MM.1S (cell line): Measurements from ENCODE around the gene TMEM117.

Experiments
- DNase-seq: peaks from one replicate; pipeline ENCODE4 v3.0.0-alpha.2; 2015
- H2AFZ ChIP-seq: fragments of 300-600 bp; sonication (generic); 2 replicates; pipeline ENCODE4 v1.6.0; 2016; ENCODE audit warnings: antibody characterized with exemption, low read length
- H3F3A ChIP-seq: fragments of 300-600 bp; sonication (generic); 2 replicates; pipeline ENCODE4 v1.6.1; 2016; ENCODE audit warnings: mild to moderate bottlenecking, antibody characterized with exemption, low read length, moderate library complexity, mixed read lengths; ENCODE audit not compliant: insufficient read depth
- H3K27ac ChIP-seq: fragments of 300-600 bp; sonication (generic); 2 replicates; pipeline ENCODE4 v1.5.1; 2016; ENCODE audit warnings: mild to moderate bottlenecking, low read length
- H3K27me3 ChIP-seq: fragments of 300-600 bp; sonication (generic); replicated peaks from 2 replicates; pipeline ENCODE4 v1.6.0; 2016; ENCODE audit warnings: low read length; ENCODE audit not compliant: insufficient read depth
- H3K36me3 ChIP-seq: fragments of 300-600 bp; sonication (generic); replicated peaks from 2 replicates; pipeline ENCODE4 v1.6.1; 2016; ENCODE audit warnings: mild to moderate bottlenecking, low read length, mixed read lengths; ENCODE audit not compliant: insufficient read depth
- H3K4me1 ChIP-seq: fragments of 300-600 bp; sonication (generic); 2 replicates; pipeline ENCODE4 v1.6.1; 2016; ENCODE audit warnings: low read length, mixed read lengths
- H3K4me2 ChIP-seq: fragments of 300-600 bp; sonication (generic); 2 replicates; pipeline ENCODE4 v1.6.0; 2016; ENCODE audit warnings: low read depth, low read length
- H3K4me3 ChIP-seq: fragments of 300-600 bp; sonication (generic); 2 replicates; pipeline ENCODE4 v1.5.1; 2016; ENCODE audit warnings: low read length, mixed read lengths
- H3K79me2 ChIP-seq: fragments of 300-600 bp; sonication (generic); 2 replicates; pipeline ENCODE4 v1.6.1; 2016; ENCODE audit warnings: mixed run types, low read length, mixed read lengths
- H3K9ac ChIP-seq: fragments of 300-600 bp; sonication (generic); 2 replicates; pipeline ENCODE4 v1.6.1; 2016; ENCODE audit warnings: low read length, mixed read lengths
- H3K9me2 ChIP-seq: fragments of 300-600 bp; sonication (generic); replicated peaks from 2 replicates; pipeline ENCODE4 v1.6.1; 2016; ENCODE audit warnings: mild to moderate bottlenecking, low read length, mixed read lengths; ENCODE audit not compliant: insufficient read depth
- H3K9me3 ChIP-seq: fragments of 300-600 bp; sonication (generic); replicated peaks from 2 replicates; pipeline ENCODE4 v1.6.1; 2016; ENCODE audit warnings: mild to moderate bottlenecking, low read length, mixed read lengths; ENCODE audit not compliant: insufficient read depth
- H4K20me1 ChIP-seq: fragments of 300-600 bp; sonication (generic); 2 replicates; pipeline ENCODE4 v1.6.1; 2016; ENCODE audit warnings: mild to moderate bottlenecking, low read length, moderate library complexity, mixed read lengths; ENCODE audit not compliant: insufficient read depth
- EZH2 ChIP-seq: fragments of 300-600 bp; sonication (generic); optimal IDR thresholded peaks from 2 replicates; pipeline ENCODE3; 2017; ENCODE audit warnings: low read depth, mild to moderate bottlenecking, antibody characterized with exemption, low read length, mixed read lengths
- EZH2phosphoT487 ChIP-seq: fragments of 300-600 bp; sonication (generic); IDR thresholded peaks from 2 replicates; pipeline ENCODE4 v1.6.1; 2018; ENCODE audit warnings: antibody characterized with exemption, low read length
- TF ChIP-seq, protein P1 (sequence below): fragments of 300-600 bp; sonication (generic); IDR thresholded peaks from 2 replicates; pipeline ENCODE4 v1.5.1; 2016; ENCODE audit warnings: antibody characterized with exemption, low read length, mixed read lengths

The TMEM117 gene

DNA sequence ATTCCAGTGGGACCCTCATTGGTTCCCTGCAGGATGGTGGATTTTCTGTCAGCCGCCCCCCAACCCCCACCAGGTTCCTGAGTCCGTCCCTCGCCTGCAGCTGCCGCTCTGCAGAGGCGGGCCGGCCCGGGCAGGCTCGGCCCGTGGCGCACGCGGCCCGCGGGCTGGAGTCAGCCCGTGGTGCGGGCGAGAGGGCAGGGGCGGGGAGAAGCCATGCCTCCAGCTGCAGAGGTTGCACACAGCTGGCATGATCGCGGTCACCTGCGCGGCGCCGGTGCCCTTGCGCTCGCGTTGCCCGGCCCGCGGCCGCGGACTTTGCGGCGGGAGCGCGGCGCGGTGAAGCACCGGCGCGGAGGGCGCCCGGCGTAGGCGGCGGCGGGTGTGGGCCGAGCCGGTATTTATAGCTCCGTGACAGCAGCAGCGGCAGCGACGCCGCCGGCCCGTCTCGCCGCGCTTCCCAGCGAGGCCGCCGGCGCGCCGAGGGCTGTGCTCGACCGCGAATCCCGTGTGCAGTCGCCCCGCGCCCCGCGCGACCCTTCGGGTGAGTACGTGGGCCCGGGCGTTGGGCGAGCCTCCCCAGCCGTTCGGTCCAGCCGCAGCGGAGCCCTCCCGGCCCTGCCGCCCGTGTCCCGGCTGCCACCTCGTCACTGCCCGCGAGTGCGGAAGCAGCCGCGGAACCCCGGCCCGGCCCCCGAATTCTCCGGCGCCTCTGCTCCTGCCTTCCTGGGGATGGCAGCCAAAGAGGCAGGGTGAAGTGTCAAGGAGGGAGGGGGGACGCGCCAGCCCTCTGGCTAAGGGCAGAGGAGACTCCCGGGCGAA lies at the start of gene TMEM117:
Gene TMEM117, plus strand, starts transcription at position 426 of the 819 bp plus-strand sequence.
- no peaks in the 10 kb centered on the region for H4K20me1 ChIP-seq
- no peaks in the 10 kb centered on the region for H3K9me2 ChIP-seq
- H3K79me2 ChIP-seq, result peaks cover 7% of the 10 kb centered on the region; the same call in 1 of the 2 replicates
- peak within 1 kb of the TSS; percentile 61; the same call in 1 of the 2 replicates for H3K27ac ChIP-seq
- peak within 1 kb of the TSS; percentile 92 for H2AFZ ChIP-seq
- TF ChIP-seq EZH2phosphoT487 (no peak), EZH2 (no peak)
- TF ChIP-seq, protein P1, sequence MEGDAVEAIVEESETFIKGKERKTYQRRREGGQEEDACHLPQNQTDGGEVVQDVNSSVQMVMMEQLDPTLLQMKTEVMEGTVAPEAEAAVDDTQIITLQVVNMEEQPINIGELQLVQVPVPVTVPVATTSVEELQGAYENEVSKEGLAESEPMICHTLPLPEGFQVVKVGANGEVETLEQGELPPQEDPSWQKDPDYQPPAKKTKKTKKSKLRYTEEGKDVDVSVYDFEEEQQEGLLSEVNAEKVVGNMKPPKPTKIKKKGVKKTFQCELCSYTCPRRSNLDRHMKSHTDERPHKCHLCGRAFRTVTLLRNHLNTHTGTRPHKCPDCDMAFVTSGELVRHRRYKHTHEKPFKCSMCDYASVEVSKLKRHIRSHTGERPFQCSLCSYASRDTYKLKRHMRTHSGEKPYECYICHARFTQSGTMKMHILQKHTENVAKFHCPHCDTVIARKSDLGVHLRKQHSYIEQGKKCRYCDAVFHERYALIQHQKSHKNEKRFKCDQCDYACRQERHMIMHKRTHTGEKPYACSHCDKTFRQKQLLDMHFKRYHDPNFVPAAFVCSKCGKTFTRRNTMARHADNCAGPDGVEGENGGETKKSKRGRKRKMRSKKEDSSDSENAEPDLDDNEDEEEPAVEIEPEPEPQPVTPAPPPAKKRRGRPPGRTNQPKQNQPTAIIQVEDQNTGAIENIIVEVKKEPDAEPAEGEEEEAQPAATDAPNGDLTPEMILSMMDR, result no peak
- DNase-seq, result peak; percentile 62
- H3F3A ChIP-seq, result no peaks in the 10 kb centered on the region; the same call in 1 of the 2 replicates
- H3K27me3 ChIP-seq, result no peaks in the 10 kb centered on the region
- H3K4me2 ChIP-seq, result peak within 1 kb of the TSS; percentile 90
- peak within 1 kb of the TSS; percentile 79 for H3K9ac ChIP-seq
- peaks cover 6% of the 10 kb centered on the region; the same call in 1 of the 2 replicates for H3K4me1 ChIP-seq
- no peaks in the 10 kb centered on the region for H3K36me3 ChIP-seq
- H3K9me3 ChIP-seq, result no peaks in the 10 kb centered on the region
- H3K4me3 ChIP-seq, result peak within 1 kb of the TSS; percentile 73

DNA sequence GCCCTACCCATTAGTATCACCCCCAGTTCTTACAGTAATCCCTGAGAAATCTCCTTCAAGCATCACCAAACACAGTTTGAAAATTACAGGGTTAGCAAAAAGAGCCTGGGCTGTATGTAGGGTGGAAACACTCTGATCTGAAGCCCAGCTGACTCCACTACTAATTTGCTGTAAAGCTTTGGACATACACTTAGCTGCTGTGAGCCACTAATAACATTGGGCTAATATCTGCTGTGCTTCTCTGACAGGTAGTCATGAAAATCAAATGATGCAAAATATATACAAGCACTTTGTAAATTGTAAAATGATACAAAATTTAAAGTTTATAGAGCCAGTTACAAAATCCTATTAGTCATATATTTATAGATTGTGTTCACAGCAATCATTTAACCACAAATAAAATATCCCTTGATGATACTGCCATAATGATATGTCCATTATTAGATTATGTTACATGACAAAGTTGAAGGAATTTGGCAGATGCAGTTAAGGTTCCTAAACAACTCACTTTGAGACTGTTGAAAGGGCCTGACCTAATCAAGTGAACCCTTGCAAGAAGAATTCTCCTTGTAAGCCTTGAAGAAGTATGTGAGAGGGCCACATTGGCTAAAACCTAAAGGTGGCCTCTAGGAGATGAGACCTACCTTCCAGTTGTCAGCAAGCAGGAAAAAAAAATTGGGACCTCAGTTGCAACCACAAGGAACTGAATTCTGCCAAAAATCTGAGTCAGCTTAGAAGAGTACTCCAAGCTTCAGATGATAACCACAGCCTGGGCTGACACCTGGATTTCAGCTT lies 48.8 kb upstream of the TMEM117 start:
- no peak overlapping the region for H3K27ac ChIP-seq

DNA sequence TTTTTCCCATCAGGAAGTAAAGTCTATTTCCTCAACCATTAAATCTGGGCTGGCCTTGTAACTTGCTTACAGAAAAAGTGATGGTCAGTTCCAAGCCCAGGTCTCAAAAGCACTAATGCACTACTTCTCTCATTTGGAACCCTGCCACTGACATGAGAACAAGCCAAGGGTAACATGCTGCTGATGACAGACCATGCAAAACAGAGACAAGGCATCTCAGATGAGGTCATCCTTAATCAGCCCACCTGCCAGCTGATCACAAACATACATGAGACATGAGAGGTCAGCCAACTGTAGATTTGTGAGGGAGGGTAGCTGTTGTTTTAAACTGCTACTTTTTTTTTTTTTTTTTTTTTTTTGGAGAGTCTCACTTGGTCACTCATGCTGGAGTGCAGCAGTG lies 45.9 kb upstream of the TMEM117 start:
- Histone ChIP-seq H3K27me3 (no peaks in the 10 kb centered on the region), H3K79me2 (no peaks in the 10 kb centered on the region), H3F3A (no peaks in the 10 kb centered on the region; the same call in 1 of the 2 replicates), H3K4me2 (no peak overlapping the region), H3K9ac (no peak overlapping the region), H3K4me3 (no peak overlapping the region), H3K9me3 (no peaks in the 10 kb centered on the region), H3K9me2 (no peaks in the 10 kb centered on the region), H3K4me1 (no peaks in the 10 kb centered on the region), H2AFZ (no peak overlapping the region), H3K27ac (no peak overlapping the region), H4K20me1 (no peaks in the 10 kb centered on the region), H3K36me3 (no peaks in the 10 kb centered on the region)
- TF ChIP-seq, protein P1, result no peak
- TF ChIP-seq EZH2, result no peak
- TF ChIP-seq EZH2phosphoT487, result no peak
- DNase-seq, result no peak

More for the DNA sequence above, 48.8 kb upstream of the TMEM117 start:
- Histone ChIP-seq H3K27me3 (no peaks in the 10 kb centered on the region), H3K9me2 (no peaks in the 10 kb centered on the region), H3K4me1 (no peaks in the 10 kb centered on the region), H3F3A (no peaks in the 10 kb centered on the region; the same call in 1 of the 2 replicates), H3K4me2 (no peak overlapping the region), H3K4me3 (no peak overlapping the region), H2AFZ (no peak overlapping the region), H3K9me3 (no peaks in the 10 kb centered on the region), H3K9ac (no peak overlapping the region), H3K36me3 (no peaks in the 10 kb centered on the region; the same call in 1 of the 2 replicates), H4K20me1 (no peaks in the 10 kb centered on the region), H3K79me2 (no peaks in the 10 kb centered on the region)
- TF ChIP-seq, protein P1, result no peak
- TF ChIP-seq EZH2, result no peak
- no peak for TF ChIP-seq EZH2phosphoT487
- no peak for DNase-seq
